22Rv1 (cell line): ENCODE data around the gene H1-8.

Experiments used
- H3K27ac ChIP-seq: fragments of 450-650 bp; 2 replicates; pipeline ENCODE4 v1.5.1; 2017
- CTCF ChIP-seq: fragments of 450-650 bp; IDR thresholded peaks from 2 replicates; pipeline ENCODE4 v1.5.1; 2017; ENCODE audit warnings: mild to moderate bottlenecking
- ZFX ChIP-seq: fragments of 450-650 bp; IDR thresholded peaks from 2 replicates; pipeline ENCODE4 v1.6.1; 2017; ENCODE audit warnings: antibody characterized with exemption, borderline replicate concordance

The H1-8 gene

GRCh38 chr3:129560269-129560787, 17.4 kb downstream of the H1-8 start:
- H3K27ac ChIP-seq = no peak overlapping the region
- TF ChIP-seq ZFX (no peak), CTCF (no peak)

- no peak overlapping the region for H3K27ac ChIP-seq
- no peak for TF ChIP-seq ZFX
- no peak for TF ChIP-seq CTCF
These were observed 18.1 kb downstream of the H1-8 start for GRCh38 chr3:129560911-129561594.

- no peak for TF ChIP-seq CTCF
- TF ChIP-seq ZFX = no peak
- no peak overlapping the region for H3K27ac ChIP-seq
These were observed 18.8 kb downstream of the H1-8 start for GRCh38 chr3:129561619-129562248.

GRCh38 chr3:129562803-129563202, 19.8 kb downstream of the H1-8 start:
- TF ChIP-seq CTCF (no peak), ZFX (no peak)
- H3K27ac ChIP-seq = no peak overlapping the region

GRCh38 chr3:129563332-129563731, 20.4 kb downstream of the H1-8 start:
- H3K27ac ChIP-seq = no peak overlapping the region
- TF ChIP-seq CTCF (no peak), ZFX (no peak)

GRCh38 chr3:129563850-129564535, 21.0 kb downstream of the H1-8 start:
- no peak overlapping the region for H3K27ac ChIP-seq
- TF ChIP-seq CTCF (no peak), ZFX (no peak)
